ENCODE results near the gene GLIS1.

- TF ChIP-seq POLR2AphosphoS5 (IDR thresholded peaks at IDR 0.05) = no peak
- TF ChIP-seq CTCF (IDR thresholded peaks at IDR 0.05) = no peak
Observed at GRCh38 chr1:53717025-53717804, 21.7 kb downstream of the GLIS1 start.

Data from stomach (tissue), 4 donors.